Panc1 (cell line): Measurements from ENCODE around the gene POLR1E. TPM values are rescaled to one million over a fixed set of nuclear protein-coding genes. Genes with fewer than 3 reads are reported as not detected.

Experiments used
- ATAC-seq: fragments of 200-7000 bp; cut with Tn5 transposase; 2 replicates; pipeline ENCODE4 v1.9.1; 2020; ENCODE audit warnings: mild to moderate bottlenecking, moderate library complexity
- BruUV-seq: library from RNA; stranded (reverse); fragments of 400-500 nt; replicated peaks from 2 replicates; lab custom pipeline; 2021; lab: Mats Ljungman, UMichigan
- CTCF ChIA-PET: fragments of 300-600 bp; sonication (Branson Sonifier 250); formaldehyde crosslinking; loops from one replicate; lab custom pipeline; 2022; ENCODE audit warnings: antibody characterized with exemption; lab: Charles Lee
- POLR2A ChIA-PET: fragments of 300-600 bp; sonication (Branson Sonifier 250); formaldehyde crosslinking; loops from one replicate; lab custom pipeline; 2022; ENCODE audit warnings: antibody characterized with exemption; lab: Charles Lee
- DNase-seq: peaks from one replicate; pipeline ENCODE4 v3.0.0-alpha.2; 2010; ENCODE audit warnings: low read depth, low spot score
- H3K27ac ChIP-seq: 2 replicates; pipeline ENCODE4 v1.5.1; 2011; ENCODE audit warnings: mild to moderate bottlenecking, low read length, inconsistent platforms
- H3K27me3 ChIP-seq: fragments of 200-500 bp; sonication (Bioruptor generic); 2 replicates; pipeline ENCODE4 v1.6.0; 2014; ENCODE audit warnings: low read length, inconsistent platforms; ENCODE audit not compliant: control insufficient read depth, insufficient read depth
- H3K36me3 ChIP-seq: fragments of 200-500 bp; sonication (Bioruptor generic); 2 replicates; pipeline ENCODE4 v1.5.1; 2014; ENCODE audit warnings: inconsistent platforms, mild to moderate bottlenecking, low read length, moderate library complexity; ENCODE audit not compliant: control insufficient read depth, insufficient read depth
- H3K4me1 ChIP-seq: 2 replicates; pipeline ENCODE4 v1.5.1; 2011; ENCODE audit warnings: inconsistent platforms, mild to moderate bottlenecking, low read length, moderate library complexity; ENCODE audit not compliant: control insufficient read depth, insufficient read depth
- H3K4me3 ChIP-seq, 2 experiments: 2 replicates each; pipeline ENCODE4 v1.5.1; 2011 to 2012; ENCODE audit warnings: low read depth in 2 of 2, low read length in 2 of 2, mild to moderate bottlenecking in 2 of 2, inconsistent platforms in 1 of 2, moderate library complexity in 1 of 2
- H3K9me3 ChIP-seq: fragments of 200-500 bp; sonication (Bioruptor generic); 2 replicates; pipeline ENCODE4 v1.5.1; 2014; ENCODE audit warnings: low read depth, mild to moderate bottlenecking, inconsistent platforms, low read length, moderate library complexity; ENCODE audit not compliant: control insufficient read depth, insufficient read depth
- CTCF ChIP-seq: fragments of 450-650 bp; IDR thresholded peaks from 2 replicates; pipeline ENCODE4 v1.5.1; 2017; ENCODE audit warnings: mild to moderate bottlenecking
- POLR2AphosphoS5 ChIP-seq: IDR thresholded peaks from 2 replicates; pipeline ENCODE4 v1.6.1; 2012; ENCODE audit warnings: mild to moderate bottlenecking, low read depth, low read length, moderate library complexity
- REST ChIP-seq, 2 experiments: IDR thresholded peaks; 2 replicates each; pipeline ENCODE4 v1.6.1; 2011 to 2012; ENCODE audit warnings: low read depth in 2 of 2, control low read depth in 1 of 2, low read length in 1 of 2, mild to moderate bottlenecking in 1 of 2, moderate library complexity in 1 of 2; ENCODE audit not compliant: insufficient read depth in 1 of 2
- SIN3A ChIP-seq: IDR thresholded peaks from 2 replicates; pipeline ENCODE4 v1.6.1; 2012; ENCODE audit warnings: low read depth, mild to moderate bottlenecking, low read length, moderate library complexity, borderline replicate concordance; ENCODE audit not compliant: insufficient read depth
- TCF7L2 ChIP-seq: IDR thresholded peaks from 2 replicates; pipeline ENCODE4 v1.6.1; 2011; ENCODE audit warnings: mild to moderate bottlenecking, low read depth, low read length, inconsistent platforms
- in situ Hi-C: cut with HindIII; loops from 2 replicates; pipeline ENCODE4 v1.10.0; 2016; ENCODE audit warnings: low sequenced_read_pairs, low pct_unique_long_range_greater_than_20kb
- intact Hi-C: fragments of 100-400 bp; cut with micrococcal nuclease; formaldehyde crosslinking; loops from one replicate; pipeline ENCODE4 v1.10.0; 2022; ENCODE audit not compliant: unreplicated experiment
- total RNA-seq: library from RNA; stranded (reverse); gene quantifications from one replicate; pipeline ENCODE4 v1.2.1, GENCODE V29; 2021; ENCODE audit not compliant: unreplicated experiment

Gene POLR1E
- total RNA-seq, 1 experiment from 2014 or later: 93.8 TPM

- Histone ChIP-seq H3K36me3 (no peaks in the 10 kb centered on the region; the same call in none of the 2 replicates), H3K4me1 (no peaks in the 10 kb centered on the region), H3K27ac (no peak overlapping the region), H3K4me3 (no peak overlapping the region), H3K27me3 (no peaks in the 10 kb centered on the region), H3K9me3 (no peaks in the 10 kb centered on the region)
- in situ Hi-C loops (no loop called here), intact Hi-C loops (no loop called here)
- CTCF ChIA-PET: no interaction called here
- TF ChIP-seq POLR2AphosphoS5 (no peak), REST (IDR thresholded peaks at IDR 0.05; ENCODE audit: insufficient read depth in 1 of 2, low read depth in 2 of 2, low read length in 1 of 2) (no peak), CTCF (no peak), TCF7L2 (no peak), SIN3A (no peak)
- POLR2A ChIA-PET: interaction anchor here (0.8 kb wide), 1 partner anchor 908 kb away, joined by 3 read pairs; no protein-coding TSS in a partner anchor
- ATAC-seq (no peak), DNase-seq (no peak)
- BruUV-seq: no TSS peak
These were observed 43.1 kb downstream of the POLR1E start for GRCh38 chr9:37528652-37529471.

GRCh38 chr9:37531699-37532098 lies 46.0 kb downstream of the POLR1E start:
- H3K4me1 ChIP-seq: no peaks in the 10 kb centered on the region
- no peak overlapping the region for H3K27ac ChIP-seq
- DNase-seq: no peak
- in situ Hi-C loops: no loop called here
- TF ChIP-seq TCF7L2: no peak
- no peak for TF ChIP-seq CTCF
- TF ChIP-seq SIN3A: no peak
- TF ChIP-seq POLR2AphosphoS5: no peak
- TF ChIP-seq REST (IDR thresholded peaks at IDR 0.05; ENCODE audit: insufficient read depth in 1 of 2, low read depth in 2 of 2, low read length in 1 of 2): no peak
- ATAC-seq: no peak
- no peaks in the 10 kb centered on the region; the same call in 1 of the 2 replicates for H3K36me3 ChIP-seq
- H3K4me3 ChIP-seq: no peak overlapping the region
- BruUV-seq: no TSS peak
- CTCF ChIA-PET: no interaction called here
- no peaks in the 10 kb centered on the region for H3K9me3 ChIP-seq
- no peaks in the 10 kb centered on the region for H3K27me3 ChIP-seq
- intact Hi-C loops: no loop called here
- POLR2A ChIA-PET: no interaction called here
